CMK (cell line): ENCODE data around the gene OTOGL.

Source experiments
- DNase-seq: peaks from one replicate; pipeline ENCODE4 v3.0.0-alpha.2; 2010; ENCODE audit warnings: low read depth

The OTOGL gene, protein sequence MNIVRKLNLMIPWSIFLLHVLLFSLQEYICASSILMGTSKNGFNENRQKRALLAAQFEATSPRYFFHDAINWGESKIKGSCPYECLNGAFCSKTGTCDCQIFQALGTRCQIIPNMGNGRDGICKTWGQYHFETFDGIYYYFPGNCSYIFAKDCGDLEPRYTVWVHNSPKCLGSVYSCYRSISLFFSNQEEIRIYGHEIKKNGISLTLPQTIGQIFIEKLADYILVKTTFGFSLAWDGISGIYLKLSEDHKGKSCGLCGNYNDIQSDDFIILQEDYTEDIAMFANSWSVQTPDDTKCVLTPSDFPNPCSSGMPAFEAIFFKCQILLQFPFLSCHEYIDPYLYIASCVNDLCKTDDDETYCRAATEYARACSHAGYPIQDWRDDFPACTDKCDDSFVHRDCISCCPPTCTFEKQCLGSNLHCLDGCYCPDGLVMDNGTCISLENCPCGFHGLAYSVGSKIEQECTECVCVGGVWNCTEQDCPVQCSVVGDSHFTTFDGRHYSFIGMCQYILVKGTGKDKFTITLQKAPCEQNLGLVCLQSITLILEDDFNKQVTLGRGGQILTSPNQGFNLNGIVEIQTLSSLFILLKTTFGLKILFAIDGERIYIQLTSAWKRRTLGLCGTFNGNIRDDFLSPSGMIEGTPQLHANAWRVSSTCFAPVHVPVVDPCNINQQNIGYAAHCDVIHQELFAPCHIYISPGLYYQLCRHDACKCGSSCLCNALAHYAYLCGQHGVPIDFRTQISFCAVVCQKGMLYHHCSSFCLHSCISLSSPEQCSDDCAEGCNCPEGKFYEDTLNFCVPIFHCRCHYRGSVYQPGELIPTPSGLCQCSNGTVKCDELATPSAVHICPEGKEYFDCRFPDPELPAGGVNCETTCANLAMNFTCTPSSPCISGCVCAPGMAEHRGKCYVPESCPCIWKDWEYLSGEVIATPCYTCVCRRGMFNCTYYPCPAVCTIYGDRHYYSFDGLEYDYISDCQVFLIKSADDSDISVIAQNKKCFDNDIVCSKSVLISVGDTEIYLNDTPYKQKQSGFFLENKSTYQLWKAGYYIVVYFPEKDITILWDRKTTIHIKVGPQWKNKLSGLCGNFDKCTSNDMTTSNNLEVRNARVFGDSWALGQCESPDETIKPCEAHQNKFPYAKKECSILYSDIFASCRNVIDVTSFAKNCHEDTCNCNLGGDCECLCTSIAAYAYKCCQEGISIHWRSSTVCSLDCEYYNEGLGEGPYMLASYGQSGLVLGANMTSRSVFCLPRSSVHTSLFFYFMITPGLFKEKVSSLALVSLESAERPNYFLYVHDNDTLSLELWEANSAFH (N-terminal part only)

DNA sequence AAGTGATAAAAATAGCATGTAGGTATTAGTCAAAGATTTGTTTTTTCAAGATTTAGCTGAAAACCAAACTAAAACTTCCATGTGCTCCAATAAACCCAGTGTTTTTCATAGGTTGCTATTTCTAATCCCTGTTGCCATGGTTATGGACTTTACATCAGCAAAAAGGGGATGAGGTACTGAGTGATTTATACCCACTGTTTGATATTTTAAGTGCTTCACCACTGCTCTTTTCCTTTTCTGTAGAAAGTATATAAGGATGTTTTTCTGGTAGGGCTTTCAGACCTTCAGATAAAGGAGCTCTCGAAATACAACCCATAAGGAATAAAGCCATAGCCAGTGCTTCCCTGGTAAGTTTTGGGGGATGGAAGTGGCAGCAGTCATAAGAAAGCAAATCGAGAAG is at the start of gene OTOGL:
Gene OTOGL (plus strand): TSS at position 279 of the 400 bp plus-strand sequence. CDS start 109,895 bp downstream, outside the sequence.
- no peak for DNase-seq

DNA sequence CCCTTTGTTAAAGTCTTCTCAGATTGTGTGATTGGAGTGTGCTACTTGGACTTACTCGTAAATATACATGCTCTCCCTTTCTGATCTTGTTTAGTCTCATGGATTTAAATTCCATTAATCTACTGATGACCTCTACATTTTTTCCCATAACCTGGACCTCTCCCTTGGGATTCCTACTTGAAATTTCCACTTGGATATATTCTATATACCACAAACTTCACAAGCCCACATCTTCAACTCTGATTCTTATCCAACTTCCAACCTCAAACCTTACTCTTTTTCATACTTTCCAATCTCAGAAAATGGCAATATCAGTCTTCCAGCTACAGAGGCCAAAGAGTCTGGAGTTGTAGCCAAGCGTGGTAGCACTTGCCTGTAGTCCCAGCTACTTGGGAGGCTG is 49.1 kb upstream of the OTOGL start:
- no peak for DNase-seq

DNA sequence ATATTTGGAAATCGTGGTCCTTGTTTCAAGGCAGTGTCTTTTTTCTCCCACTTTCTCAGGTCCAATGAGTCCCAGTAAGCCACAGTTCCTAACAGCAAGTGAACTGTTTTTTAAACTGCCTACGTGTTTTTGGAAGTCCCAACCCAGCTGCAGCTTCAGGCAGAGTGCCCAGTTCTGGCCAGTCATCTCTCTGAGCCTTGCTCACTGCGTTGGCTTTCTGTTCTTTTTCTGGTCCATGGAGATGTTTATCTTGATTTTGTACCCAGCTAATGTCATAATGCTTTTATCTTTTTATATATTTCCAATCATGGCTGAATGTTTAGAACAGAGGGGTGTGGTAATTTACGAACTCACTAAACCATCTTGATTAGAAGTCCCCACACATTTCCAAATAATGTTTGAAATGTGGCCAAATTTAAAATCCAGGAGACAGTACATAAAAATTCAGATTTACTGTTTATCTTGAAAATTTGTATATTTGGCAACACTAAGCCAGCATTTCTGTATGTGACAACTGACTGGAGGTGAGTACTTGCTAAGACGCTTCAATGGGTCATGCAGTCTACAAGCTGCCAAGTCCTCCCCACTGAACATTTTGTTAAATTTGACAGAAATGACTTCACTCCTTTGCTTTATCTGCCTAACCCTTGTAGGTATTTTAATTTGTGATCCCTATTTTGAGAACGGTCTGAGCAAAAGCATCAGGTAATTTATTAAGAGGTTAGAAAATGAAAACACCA is 46.1 kb upstream of the OTOGL start:
- DNase-seq, result no peak

DNA sequence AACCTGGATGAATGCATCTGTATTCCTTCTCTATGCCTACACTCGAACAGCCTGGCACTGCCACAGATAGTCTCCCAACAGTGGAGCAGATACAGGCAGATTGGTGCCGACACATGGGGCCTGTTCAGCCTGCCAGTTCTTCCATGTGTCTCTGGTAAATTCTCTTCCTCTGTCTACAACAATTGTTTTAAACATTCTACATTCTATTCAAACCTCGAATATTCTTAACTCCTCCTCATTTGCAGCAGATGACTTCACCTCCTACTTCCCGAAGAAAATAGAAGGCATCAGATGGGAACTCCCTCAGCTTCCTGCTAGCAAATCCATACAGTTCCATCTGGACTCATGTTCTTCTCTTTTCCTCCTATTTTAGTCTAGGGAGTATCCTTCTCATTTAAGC is 43.1 kb upstream of the OTOGL start:
- no peak for DNase-seq

DNA sequence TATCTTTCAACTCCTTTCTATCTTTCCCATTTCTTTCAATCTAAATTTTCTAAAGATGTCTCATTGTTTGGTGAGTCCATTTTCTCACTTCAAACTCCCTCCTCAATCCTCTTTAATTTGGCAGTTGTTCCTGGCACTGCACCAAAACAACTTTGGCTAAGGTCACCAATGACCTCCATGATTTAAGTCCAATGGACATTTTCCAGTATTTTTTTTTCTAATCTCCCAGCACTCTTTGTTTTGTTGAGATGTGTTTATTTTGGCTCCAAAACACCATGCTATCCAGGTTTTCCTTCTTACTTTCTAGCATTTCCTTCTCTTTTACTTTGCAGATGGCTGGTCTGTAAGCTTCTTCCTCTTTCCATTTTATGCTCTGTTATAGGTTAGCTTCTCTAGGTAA is 42.5 kb upstream of the OTOGL start:
- no peak for DNase-seq

DNA sequence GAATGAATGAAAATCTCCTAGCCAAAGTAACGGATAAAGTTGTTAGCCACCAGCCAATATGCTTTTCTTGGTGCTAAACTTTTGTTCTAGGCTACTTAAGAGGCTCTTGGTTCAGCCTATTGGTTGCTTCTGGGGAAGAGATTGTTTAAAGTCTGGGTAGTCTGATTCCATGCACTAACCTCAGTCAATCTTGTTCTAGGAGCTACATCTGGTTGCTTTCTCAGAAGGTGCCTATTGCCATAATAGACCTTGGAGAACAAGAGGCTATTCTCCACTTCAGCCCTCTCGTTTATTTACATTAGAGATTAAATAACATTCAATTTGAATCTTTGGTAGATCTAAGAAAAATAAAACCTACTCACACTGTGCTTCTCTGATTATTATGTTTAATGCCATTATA is 40.8 kb upstream of the OTOGL start:
- DNase-seq, result no peak

DNA sequence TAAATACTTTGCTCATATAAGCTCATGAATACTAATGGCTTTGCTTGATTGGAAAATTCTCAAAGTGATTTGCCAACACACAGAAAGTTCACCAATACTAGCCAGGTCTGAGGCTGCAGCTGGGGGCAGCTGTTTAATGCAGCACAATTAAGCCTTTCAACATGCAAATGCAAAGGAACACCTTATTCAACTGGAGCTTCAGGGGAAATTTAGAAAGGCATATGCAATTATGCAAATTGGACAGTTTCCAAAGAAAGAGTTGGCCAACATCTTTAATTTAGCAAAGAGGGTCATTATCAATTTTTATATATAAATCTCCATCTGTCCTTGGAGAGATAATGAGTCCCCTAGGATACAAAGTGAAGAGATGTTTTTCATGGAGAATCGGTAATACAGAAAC is 40.2 kb upstream of the OTOGL start:
- no peak for DNase-seq

DNA sequence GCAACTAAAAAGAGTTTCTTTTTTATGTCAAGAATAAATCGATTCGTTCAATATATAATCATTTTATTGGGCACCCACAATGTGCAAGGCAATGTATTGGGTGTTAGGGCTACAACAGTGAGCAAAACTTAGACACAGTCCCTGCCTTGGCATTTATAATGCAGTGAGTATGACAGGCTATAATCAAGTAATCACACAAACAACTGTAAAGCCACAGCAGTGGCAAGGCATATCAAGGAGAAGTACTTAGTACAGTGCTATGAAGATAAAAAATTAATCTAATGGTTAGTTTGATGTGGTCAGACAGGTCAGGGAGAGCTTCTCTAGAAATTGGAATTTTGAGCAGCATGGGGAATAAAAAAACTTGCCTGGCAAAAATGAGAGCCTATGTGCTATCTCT is 39.5 kb upstream of the OTOGL start:
- no peak for DNase-seq

DNA sequence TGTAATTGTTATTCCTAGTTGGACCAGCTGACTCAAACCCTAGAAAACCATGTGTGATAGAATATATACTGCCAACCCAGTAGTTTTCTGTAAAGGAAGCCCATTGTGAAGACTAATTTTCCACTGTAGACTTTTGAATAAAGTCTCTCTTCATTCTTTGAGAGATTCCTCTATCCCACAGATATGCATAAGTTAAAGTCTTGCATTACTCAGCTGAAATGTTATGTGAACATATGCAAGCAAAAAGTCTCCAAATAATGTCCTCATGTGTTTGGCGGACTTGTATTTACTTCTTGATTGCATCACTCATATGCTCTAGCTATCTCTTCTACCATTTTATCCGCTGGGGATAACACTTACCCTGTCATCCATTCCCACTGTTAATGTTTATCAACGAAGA is 35.1 kb upstream of the OTOGL start:
- DNase-seq, result no peak

DNA sequence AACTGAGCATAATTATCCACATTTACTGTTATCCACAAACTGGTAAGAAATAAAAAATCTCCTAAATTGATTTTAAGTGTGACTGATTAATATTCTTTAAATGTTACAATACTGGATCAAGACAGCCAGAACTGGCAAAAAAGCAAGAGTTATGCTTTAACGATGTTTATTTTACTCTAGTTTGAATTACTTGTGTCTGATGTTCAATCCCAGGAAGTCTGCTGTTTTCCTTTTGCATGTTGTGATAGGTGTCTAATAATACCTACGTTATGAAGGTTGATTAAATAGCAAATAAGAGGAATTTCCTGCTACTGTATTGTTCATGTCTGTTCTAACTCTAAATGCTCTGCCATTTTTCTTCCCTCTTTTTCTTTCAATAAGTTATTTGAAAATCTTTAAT is 34.4 kb upstream of the OTOGL start:
- no peak for DNase-seq

DNA sequence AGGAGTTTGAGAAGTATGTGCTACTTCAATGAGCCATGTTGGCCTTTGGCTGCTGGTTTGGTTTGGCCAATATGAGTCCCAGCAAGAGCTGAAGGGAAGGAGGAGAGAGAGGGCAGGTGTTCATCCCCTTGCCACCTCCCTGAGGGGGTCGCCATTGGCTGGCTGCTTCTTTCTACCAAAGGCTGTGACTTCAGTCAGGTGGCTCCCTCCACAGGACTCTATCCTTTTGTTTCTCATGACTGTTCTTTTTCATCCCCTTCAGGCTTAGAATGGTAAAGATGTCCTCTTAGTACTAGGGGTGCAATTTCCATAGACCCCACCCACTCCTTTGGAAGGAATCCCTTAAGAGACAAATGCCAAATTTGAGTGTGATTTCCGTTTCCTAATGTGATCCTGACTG is 31.2 kb upstream of the OTOGL start:
- no peak for DNase-seq

DNA sequence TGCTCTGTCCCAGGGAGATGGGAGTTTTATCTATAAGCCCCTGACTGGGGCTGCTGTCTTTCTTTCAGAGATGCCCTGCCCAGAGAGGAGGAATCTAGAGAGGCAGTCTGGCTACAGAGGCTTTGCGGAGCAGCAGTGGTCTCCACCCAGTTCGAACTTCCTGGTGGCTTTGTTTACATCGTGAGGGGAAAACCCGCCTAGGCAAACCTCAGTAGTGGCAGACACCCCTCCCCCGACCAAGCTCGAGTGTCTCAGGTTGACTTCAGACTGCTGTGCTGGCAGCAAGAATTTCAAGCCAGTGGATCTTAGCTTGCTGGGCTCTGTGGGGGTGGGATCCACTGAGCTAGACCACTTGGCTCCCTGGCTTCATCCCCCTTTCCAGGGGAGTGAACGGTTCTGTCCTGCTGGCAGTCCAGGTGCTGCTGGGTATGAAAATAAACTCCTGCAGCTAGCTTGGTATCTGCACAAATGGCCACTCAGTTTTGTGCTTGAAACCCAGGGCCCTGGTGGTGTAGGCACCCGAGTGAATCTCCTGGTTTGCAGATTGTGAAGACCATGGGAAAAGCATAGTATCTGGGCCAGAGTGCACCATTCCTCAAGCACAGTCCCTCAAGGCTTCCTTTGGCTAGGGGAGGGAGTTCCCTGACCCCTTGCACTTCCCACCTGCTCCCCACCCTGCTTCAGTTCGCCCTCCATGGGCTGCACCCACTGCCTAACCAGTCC is 15.3 kb upstream of the OTOGL start:
- DNase-seq, result peak; percentile 9

DNA sequence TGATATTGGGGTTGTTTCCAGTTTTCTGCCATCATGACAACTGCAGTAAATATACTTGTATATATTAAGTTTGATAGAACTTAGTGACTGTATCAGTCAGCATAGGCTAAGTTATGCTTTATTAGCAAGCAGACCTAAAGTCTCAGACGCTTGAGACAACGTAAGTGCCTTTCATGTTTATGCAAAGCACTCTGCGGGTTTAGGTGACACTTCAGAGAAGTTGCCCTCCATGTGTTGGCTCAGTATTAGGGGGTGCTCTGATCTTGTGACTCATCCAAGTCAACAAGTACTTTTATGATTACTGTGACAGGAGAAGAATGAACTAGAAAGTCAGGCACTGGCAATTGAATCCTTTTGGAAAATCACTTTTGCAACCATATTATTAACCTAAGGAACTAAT is 13.3 kb upstream of the OTOGL start:
- no peak for DNase-seq

DNA sequence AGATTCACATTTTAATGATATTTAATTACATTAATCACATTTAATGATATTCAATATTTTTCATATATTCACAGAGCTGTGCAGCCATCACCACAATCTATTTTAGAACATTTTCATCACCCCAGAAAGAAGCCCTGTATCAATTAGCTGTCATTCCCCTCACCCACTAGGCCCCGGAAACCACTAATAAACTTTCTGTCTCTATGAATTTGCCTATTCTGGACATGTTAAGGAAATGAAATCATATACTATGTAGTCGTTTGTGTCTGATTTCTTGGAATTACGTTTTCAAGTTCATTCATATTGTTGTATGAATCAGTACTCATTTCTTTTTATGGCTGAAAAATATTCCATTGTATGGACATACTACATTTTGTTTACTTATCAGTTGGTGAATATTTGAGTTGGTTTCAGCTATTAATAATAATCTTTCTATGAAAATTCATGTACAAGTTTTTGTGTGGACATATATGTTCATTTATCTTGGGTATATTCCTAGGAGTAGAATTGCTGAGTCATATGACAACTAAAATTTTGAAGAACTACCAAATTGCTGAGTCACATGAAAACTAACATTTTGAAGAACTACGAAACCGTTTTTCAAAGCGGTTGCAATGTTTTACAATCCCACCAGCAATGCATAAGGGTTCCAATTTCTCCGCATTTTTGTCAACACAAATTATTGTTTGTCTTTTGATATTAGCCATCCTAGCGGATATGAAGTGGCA is 11.7 kb upstream of the OTOGL start:
- no peak for DNase-seq

DNA sequence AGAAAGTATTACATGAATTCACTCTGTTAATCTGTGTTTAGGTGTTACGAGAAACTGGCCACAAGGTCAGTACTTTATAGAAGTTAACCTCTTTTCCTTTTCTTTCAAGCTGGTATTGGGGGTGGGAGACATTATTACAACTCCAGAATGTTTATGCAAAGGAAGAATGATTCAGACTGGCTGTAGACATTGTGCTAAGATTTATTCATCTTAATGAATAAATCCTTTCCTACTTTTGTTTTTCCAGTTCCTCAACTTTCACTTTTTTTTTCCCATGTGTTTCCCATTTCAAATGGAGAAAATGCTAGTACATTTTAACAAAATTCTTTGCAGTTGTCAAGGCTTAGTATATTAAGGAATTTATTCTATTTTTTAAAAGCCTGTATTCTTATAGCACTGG is 1.3 kb downstream of the OTOGL start:
- DNase-seq, result no peak

DNA sequence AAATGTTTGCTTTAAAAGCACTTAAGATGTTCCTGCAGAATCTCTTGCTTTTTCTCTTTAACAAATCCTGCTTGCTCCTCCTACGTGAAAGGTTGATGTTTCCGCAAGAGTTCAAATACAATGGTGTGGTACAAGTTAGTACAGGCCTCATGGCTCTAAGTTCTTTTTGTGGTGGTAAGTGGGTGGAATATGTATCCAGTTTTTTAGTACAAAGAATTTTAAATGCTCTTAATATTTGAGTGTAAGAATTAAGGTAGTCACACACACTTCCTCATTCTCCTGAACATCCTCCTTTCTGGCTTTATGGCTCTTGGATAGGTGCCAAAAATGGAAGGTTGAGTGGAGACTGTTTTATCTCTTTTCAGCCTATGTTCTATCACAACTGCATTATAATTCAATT is 1.8 kb downstream of the OTOGL start:
- no peak for DNase-seq

DNA sequence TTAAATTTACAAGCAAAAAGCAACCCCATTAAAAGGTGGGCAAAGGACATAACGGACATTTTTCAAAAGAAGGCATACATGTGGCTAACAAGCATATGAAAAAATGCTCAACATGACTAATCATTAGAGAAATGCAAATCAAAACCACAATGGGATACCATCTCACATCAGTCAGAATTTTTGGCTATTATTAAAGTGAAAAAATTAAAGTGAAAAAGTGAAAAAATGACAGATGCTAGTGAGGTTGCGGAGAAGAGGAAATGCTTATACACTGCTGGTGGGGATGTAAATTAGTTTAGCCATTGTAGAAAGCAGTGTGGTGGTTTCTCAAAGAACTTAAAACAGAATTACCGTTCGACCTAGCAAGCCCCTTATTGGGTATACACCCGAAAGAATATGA is 7.9 kb downstream of the OTOGL start:
- DNase-seq, result no peak

DNA sequence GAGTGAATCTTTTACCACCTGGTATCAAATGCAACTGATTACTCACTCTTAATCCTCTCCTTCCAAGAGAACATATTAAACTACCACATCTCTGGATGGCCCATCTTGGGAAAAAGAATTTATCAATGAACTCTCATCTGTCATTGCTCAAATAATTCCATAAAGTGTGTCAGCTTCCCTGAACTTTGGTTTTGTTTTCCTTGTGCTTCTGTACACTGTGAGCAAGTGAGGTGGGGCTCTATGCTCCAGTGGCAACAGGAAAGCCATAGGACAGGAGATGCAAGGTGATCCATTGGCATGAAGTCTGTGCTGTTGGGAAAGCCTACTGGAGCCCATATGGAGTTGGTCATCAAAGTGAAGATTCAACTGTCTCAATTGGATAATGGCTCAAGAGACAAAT is 17.4 kb downstream of the OTOGL start:
- no peak for DNase-seq

DNA sequence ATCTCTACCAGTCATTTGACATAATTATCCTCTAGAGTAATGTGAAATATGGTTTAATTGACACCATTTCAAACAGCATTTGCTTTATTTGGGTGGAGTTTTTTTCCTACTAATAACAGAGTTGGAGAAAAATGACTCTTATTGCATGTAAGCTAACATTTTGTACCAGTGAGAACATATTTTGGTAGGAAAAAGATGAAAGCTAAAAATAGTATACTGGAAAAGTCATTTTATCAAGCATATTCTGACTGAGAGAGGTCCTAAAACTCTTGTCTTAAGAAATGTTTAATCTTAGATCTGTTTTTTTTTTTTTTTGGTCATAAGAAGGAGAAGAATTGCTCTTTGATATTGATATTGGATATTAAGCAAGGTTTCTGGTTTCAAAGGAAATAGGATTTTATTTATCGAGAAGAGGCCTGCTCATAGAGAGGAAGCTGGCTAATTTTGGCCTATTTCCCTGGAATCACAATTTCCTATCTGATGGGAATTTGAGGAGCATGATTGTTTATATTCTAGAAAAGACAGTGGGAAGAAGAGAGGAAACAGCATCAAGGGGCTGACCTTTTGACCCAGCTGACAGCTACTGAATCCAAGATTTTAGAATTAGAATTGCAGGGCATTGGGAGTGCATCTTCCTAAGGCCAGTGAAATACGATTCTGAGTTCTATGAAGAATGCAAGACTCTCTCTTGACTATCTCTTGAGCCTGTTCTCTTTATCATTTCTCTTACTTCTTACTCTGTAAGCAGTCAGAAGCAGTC is 19.4 kb downstream of the OTOGL start:
- DNase-seq, result no peak

DNA sequence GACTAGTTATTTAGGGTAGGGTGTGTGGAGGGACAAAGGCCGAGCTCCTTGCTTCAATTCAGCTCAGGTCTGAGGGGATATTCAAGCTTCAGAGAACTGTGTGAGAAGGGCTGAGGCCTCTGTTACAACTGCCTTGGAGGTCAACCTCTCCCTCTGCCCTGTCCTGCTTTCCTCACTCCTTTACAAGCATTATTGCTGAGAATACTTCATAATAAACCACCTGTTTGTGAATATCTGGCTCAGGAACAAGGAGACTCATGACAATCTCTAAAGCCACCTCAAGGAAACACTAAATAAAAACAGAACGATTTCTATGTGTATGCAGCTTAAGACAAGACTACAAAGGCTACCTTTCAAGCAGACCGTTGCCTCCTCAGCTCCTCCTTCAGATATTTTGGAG is 21.7 kb downstream of the OTOGL start:
- no peak for DNase-seq
